NK-92 treated with Interleukin-12 subunit alpha and Interleukin-12 subunit beta, amount 100 ng/mL, for 24 hours (cell line): ENCODE measurements around the gene ARL16.
"Not testable (repeated sequence)": the region's sequence is repeated elsewhere in the genome, so short reads cannot be mapped to it uniquely, and the experiment has no call there.

Experiments used
- DNase-seq: peaks from one replicate; lab custom pipeline; 2025; lab: John Stamatoyannopoulos, UW

ARL16 gene

DNA sequence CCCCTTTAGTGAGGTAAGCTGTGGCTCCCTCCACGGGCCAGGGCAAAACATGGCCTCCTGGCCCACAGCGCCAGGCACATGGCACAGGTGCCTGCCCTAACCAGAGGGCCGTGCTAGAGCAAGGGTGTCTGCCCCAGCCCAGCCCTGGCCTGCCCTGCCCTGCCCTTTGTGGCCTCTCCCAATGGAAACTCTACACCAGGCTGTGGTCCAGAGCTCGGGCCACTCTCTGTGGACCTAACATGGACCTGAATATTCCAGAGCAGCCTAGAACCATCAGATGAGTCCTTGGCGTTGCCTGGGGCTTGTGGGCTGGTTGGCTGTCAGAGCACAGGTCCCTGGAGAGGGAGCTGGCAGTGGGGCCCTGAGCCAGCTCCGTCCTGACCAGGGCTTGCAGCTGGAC lies 11.6 kb upstream of the ARL16 start:
- no peak for DNase-seq

DNA sequence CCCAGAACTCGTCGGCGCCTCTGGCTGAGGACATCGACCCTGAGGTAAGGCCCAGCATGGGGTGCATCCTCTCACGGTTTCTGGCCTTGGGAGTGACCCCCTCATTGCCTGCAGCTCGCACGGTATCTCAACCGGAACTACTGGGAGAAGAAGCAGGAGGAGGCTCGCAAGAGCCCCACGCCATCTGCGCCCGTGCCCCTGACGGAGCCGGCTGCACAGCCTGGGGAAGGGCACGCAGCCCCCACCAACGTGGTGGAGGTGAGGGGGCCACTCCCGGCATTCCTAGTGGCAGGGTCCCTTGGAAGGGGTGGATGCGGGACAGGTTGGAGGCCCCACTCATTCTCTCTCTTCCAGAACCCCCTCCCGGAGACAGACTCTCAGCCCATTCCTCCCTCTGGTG lies 11.2 kb upstream of the ARL16 start:
- DNase-seq: no peak

DNA sequence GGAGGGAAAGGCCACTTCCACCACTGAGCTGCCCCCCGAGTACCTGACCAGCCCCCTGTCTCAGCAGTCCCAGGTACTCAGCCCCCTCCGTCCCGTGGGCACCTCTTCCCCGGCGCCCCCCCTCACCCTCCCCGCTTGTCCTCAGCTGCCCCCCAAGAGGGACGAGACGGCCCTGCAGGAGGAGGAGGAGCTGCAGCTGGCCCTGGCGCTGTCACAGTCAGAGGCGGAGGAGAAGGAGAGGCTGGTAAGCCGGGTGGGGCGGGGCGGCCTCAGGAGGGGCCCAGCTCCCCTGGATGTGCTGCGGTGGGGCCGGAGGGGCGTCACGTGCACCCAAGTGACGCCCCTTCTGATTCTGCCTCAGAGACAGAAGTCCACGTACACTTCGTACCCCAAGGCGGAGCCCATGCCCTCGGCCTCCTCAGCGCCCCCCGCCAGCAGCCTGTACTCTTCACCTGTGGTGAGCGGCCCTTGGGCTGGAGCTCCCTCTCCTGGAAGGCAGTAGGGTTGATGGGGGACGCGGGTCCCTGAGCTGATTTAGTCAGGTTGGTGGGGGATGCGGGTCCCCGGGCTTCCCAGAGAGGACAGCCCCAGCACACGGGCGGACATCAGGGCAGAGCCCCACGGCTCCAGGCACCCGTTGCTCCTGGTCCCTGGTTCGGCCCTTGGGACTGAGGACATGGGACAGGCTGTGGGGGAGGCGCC lies 10.1 kb upstream of the ARL16 start:
- DNase-seq: no peak

DNA sequence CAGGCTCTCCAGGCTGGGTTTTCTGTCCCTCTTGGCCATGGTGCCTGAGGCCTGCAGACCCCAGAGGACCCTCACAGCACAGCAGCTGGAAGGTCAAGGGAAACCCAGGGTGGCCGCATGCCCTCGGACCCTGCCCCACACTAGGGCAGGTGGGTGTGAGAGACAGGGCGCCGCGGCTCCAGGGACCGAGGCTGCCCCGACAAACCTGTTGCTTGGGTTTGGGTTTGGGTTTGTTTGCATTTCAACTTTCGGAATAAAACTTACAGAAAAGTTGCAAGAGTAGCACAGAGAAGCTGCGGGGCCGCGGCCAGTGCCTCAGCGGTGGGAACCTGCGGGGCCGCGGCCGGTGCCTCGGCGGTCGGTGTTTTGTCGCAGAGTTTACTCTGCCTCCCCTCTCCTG lies 8.0 kb upstream of the ARL16 start:
- no peak for DNase-seq

DNA sequence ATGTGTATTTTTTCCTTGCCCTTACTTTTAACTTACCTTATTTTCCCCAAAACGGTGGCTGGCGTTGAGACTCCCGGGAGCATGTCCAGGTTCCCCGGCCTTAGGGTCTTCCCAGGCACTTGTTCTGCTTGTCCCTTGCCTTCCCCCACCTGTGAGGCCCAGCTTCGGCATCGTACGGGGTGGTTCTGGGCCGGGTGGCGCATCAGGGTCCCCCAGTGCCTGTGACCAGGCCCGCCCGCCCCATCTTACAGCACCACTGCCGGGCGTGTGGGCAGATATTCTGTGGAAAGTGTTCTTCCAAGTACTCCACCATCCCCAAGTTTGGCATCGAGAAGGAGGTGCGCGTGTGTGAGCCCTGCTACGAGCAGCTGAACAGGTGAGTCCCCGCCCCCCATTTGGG lies 7.6 kb upstream of the ARL16 start:
- DNase-seq: no peak

DNA sequence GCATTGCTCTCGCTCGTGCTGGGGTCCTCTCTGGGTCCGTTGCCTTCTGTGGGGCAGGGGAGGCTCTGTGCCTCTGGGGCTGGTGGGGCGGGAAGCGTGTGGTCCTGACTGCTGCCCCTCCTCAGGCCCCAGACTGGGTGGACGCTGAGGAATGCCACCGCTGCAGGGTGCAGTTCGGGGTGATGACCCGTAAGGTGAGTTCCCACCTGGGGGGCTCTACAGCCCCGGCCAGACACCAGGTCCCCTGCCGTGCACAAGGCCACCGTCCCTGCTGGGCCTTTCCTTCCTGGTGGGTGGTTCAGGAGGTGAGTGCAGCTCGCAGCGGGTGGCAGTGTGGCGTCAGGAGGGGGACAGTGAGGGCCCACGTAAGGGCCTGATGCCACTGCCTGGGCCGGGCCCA lies 7.0 kb upstream of the ARL16 start:
- no peak for DNase-seq

DNA sequence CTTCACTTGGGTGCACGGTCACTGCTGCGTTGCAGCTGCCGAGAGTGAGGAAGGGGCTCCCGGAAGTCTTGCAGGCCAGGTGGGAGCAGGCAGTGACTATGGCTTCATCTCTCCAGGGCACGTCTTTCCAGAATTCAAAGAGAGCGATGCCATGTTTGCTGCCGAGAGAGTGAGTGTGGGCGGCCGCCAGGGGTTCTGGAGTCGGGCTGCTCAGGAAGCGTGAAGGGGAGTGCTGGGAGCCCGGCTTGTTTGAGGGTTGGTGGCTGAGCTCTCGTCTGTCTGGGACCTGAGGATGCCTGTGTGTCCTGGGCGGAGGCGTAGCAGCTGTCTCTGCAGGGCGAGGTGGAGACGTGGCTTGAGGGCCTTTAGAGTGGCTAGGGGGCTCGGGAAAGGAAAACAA lies 6.5 kb upstream of the ARL16 start:
- DNase-seq: no peak

DNA sequence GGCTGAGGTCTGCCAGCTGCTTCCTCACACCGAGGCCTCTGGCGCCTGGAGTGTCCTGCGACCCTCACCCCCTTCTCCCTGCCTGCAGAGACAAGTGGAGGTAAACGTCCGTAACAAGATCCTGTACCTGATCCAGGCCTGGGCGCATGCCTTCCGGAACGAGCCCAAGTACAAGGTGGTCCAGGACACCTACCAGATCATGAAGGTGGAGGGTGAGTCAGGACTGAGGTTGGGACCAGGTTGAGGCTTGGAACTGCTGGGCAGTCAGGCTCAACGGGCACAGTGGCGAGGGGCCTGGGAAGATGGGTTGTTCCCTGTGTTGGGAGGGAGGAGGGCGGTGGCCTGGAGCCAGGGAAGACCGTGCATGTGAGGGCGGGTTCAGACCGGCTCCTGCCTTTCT lies 5.0 kb upstream of the ARL16 start:
- no peak for DNase-seq

DNA sequence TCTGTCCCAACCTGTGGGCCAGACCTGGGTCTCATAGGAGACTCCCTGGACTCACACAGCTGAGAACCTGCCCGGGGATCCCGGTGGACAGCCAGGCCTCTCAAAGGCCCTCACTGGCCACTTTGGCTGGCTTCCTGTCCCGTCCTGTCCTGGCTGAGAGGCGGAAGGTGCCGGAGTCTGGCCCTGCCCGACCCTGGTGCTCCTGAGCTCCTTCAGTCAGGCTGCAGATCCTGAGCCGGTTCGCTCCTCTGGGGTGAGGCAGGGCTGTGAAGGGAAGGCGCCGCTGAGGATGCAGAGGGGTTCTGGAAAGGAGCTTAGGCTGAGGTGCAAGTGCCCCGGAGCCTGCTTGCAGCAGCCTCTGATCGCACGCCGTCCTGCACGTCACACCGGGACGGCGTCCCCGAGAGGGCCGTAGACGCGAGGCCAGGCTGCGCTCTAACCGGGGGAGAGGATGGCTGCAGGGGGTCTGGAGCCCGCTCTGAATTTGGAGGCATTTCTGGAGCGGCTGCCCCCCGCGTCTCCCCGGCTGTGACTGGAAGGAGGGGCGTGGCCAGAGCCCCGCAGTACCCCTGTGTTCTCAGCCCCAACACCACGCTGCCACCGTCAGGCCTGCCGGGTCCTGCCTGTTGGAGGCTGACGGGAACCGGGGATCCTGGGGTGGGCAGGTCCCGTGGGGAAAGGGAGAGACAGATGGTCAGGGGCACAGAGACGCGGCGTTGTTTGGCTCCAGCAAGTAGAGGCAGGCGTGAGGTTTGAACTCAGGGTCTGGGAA lies 4.4 kb upstream of the ARL16 start:
- no peak for DNase-seq

DNA sequence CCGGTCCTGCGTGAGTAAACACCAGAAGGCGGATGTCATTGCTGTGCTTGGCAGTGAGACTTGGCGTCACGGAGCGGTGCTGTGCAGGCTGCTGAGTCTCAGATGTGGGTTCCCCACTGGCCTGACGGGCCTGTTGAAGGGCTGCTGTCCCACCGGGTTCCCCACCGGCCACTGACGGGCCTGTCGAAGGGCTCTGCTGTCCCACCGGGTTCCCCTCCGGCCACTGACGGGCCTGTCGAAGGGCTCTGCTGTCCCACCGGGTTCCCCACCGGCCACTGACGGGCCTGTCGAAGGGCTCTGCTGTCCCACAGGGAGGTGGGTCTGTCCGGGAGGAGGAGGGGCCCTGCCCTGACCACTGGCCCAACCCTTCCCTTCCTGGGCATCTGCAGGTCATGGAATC lies 3.0 kb upstream of the ARL16 start:
- no peak for DNase-seq

DNA sequence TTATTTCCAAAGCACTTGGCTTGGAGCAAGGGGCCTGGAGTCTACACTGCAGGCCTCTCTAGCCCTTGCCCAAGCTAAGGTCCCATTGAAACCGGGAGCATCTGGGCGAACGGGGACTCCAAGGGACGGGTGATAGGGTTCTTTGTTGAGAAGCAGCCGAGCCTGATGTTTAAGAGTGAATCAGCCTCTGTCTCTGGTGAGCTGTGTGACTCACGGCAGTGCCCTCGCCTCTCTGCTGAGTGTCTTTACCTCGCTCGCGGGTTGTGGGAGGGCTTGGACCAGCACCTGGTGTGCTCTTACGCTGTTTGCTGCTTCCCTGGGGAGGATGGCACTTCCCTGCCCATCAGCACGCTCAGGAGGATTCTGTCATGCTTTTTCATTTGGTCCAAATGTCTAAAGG lies 1.5 kb upstream of the ARL16 start:
- DNase-seq: no peak

DNA sequence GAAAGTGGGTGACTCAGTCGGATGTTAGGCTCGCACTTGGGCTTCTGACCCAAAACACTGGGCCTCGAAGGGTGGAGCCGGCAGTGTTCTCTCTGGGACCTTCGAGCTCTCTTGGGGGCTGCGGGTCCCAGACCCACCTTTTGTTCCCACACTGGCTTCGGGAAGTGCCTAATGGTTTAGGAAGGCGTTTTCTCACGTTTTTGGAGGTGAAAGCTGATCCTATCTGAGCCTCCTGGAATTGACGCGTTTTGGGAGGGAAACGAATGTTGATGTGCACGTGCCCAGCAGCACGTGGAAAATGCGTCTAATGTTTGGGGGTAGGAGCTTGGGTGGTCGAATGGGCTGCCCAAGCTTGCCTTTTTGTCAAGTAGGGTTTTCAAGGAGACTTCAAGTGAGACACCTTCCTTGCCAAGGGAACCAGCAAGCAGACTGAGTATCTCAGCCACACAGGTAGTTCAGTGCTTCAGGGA lies 880 bp upstream of the ARL16 start:
- DNase-seq: no peak

DNA sequence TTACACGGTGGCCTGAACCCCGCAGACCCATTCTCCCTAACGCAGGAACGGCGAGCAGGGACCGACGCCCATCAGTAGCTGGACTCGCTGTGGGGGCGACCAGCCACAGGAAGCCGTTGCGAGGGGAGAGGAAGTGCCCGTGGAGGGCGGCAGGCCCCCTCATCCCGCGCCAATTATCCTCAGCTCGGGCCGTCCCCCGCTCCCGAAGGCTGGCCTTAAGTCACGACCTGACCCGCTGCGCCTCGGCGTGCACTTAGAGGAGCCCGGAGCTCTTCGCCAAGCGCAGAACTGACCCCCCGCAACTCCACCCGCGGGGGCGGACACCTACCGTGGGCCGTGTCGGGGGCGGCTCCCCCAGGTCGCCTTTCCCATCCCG lies 401 bp downstream of the ARL16 start:
- DNase-seq: no peak

DNA sequence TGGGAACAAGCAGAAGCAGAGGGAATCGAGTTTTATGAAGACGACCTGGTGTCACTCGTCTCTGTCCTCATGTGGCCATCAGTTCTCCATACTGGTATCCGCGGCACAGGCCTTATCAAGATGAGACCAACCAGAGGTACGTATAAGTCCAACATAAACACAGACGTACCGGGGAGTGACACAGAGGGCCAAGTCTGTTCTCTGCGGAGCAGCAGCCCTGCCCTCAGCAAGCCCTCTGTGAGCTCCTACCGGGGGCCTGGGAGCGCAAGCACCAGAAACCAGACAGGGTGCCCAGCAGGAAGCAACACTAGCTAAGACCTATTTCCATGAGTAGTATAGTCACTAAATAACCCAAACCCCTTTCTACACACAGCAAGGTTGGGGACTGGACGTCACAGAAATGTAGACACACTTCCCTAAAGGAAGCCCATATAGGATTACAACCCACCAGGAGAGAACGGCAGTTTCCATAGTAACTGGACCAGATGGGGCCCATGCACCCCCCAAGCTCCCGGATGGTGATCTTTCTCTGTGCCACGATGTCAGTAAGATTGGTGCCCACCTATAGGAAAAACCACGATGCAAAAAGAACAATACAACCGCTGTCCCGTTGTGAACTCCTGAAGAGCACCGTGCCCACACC lies 911 bp downstream of the ARL16 start:
- no peak for DNase-seq

DNA sequence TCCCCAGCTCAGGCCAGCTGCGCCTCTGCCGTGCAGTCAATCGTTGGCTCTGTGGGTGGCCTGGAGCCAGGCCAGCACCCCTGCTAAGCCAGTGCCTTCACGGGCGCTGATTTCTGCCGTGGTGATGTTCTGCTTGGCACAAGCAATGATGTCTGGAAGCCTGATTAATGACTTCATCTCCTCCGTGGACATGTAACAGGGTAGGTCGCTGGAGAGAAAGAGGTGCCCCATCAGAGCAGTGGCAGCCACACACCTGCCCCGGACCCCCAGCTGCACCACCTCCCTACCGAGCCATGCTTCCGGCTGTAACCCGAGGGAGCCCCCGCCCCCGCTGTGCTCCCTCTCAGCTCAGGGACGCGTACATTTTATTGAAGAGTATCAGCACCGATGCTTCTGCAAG lies 1.9 kb downstream of the ARL16 start:
- DNase-seq: no peak

DNA sequence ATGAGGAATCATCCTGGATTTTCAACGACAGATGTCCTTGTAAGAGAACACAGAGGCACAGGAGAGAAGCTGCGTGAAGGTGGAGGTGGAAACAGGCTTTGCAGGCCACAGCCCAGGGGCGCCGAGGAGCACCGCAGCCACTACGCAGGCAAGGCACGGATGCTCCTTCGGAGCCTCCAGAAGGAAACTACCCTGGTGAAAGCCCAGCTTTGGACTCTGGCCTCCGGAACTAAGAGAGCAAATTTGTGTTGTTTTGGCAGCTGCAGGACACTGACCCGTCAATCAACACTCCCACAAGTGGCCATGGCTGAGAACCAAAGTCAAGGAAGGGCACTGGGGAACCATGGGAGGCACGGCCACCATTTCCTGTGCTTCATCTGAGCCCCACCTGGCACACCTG lies 3.4 kb downstream of the ARL16 start:
- no peak for DNase-seq

DNA sequence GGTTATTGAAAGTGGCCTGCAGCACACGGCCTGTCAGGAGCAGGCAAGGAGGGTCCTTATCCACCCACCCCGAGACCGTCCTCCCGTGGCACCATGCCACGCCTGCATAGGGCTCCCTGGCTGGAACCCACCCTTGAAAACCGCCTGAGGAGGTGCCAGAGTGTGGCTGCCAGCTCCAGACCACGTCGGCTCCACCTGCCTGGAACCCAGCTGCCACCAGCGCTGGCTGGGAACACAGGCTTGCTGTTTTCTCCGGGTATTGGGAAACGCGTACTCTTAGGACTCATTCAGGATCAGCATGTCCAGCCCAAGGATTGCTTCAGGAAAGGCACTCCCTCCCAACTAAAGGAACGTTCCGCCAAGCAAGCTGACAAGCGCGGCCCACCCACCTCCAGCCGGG lies 6.7 kb downstream of the ARL16 start:
- no peak for DNase-seq

DNA sequence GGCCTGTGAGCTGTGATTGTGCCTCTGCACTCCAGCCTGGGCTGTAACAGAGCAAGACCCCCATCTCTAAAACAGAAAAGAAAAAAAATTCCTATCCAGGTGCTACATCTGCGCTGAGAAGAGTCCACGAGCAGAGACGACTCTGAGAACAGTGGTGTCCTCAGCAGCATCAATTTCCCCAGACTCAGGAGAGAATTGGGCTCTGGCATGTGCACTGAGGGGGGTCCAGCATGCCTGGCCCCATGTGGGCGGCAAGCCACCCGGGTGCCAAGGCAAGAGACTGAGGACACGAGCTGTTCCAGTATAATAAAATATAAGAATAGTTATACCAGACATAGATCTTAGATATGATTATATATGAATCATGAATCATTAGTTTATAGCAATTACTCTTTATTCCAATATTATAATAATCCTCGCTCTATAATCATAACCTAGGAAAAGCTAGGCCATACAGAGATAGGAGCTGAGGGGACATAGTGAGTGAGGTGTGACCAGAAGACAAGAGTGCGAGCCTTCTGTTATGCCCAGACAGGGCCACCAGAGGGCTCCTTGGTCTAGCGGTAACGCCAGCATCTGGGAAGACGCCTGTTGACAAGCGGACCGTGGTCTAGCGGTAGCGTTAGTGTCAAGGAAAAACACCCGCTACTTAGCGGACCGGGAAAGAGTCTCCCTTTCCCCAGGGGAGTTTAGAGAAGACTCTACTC lies 7.9 kb downstream of the ARL16 start:
- DNase-seq: not testable (repeated sequence)

DNA sequence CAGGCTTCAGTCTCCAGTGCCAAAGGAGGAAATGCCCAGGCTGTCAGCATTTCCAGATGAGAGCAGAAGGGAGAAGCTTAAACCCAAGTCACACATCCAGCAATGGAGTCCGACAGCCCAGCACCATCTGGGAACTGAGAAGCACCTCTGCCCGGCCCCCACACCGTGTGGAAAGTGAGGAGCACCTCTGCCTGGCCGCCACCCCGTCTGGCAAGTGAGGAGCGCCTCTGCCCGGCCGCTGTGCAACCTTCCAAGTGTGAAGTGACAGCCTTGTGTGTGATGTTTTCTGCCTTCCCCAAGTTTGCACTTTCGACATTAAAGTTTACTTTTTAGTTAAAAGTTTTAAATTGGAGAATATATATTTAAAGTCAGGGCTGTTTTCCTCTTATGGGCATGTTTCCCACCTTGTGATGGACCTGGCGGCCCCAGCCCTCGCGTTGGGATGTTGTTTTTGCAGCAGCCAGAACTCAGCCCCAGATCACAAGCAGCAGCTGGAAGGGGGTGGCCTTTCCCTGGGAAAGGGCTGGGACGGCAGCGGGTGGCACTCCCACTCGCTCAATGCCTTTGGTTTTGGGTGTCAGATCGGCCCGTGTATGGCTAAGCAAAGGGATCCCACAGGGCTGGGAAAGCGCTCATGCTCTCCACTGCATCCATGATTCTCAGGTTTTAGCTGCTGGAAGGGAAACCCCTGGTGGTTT lies 9.9 kb downstream of the ARL16 start:
- DNase-seq: no peak

DNA sequence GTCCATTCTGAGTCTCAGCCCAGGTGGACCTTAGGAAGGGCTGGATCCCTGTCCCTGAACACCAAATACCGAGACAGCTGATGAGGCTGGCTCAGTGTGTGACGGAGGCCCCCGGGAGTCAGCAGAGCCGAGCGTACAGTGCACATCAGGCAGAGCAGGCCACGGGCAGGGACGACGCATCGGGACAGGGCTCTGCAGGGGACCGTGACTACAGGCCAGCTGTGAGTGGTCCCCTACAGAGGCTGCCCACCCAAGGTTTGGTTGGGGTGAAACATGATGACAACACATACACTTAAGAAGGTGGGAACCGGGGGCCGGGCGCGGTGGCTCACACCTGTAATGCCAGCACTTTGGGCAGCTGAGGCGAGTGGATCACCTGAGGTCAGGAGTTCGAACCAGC lies 10.6 kb downstream of the ARL16 start:
- no peak for DNase-seq

DNA sequence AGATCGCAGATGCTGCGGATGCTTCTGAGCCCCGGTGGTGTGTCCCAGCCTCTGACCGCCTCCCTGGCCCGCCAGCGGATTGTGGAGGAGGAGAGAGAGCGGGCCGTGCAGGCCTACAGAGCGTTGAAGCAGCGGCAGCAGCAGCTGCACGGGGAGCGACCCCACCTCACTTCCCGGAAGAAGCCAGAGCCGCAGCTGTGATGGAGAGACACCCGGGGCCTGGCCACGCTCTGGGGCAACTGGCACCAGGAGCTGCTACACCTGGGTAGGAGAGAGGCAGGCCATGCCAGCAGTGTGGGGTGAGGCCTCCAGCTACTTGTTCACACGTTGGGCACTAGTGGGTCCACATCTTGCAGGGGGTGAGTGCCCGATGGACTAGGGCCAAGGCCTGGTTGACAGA lies 11.1 kb downstream of the ARL16 start:
- DNase-seq: no peak

DNA sequence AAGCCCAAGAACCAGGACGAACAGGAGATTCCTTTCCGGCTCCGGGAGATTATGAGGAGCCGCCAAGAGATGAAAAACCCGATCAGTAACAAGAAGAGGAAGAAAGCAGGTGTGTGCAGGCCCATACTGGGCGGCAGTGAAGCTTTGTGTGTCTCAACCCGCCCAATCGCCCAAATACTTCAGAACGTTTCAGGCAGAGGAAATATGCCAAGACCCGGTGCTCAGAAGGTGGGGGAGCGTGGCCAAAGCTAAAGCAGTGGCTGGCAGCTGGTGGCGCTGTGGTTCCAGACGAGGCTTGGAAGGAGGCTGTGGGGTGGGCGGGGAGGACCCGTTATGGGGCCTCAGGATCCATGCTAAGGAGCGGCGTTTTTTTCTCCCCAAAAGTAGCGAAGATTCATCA lies 15.8 kb downstream of the ARL16 start:
- no peak for DNase-seq
